GM12873 (cell line): ENCODE data around the gene MOB1A.

Experiments used
- TF ChIP-seq, protein P1 (sequence below): IDR thresholded peaks from 2 replicates; pipeline ENCODE4 v1.5.1; 2012; ENCODE audit warnings: low read depth, mild to moderate bottlenecking, moderate library complexity, low read length, control low read depth; ENCODE audit not compliant: insufficient read depth; ENCODE audit errors: missing control alignments

The MOB1A gene

DNA sequence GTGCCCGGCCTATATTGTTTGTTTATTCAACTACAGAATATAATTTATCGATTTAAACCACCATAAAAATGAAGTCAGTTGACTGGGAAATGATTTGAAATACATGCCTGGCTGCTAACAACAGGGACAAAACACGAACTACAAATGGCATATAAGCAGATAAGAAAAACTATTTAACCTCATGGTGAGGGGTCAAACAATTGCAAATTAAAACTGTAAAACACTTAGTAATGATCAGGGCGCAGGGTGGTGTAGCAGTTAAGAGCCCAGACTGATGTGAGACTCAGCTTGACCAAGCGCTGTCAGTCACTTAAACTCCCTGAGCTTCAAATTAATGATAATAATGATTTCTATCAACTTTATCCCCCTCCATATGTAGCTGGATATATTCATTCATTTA lies 26.4 kb upstream of the MOB1A start:
- TF ChIP-seq, protein P1, sequence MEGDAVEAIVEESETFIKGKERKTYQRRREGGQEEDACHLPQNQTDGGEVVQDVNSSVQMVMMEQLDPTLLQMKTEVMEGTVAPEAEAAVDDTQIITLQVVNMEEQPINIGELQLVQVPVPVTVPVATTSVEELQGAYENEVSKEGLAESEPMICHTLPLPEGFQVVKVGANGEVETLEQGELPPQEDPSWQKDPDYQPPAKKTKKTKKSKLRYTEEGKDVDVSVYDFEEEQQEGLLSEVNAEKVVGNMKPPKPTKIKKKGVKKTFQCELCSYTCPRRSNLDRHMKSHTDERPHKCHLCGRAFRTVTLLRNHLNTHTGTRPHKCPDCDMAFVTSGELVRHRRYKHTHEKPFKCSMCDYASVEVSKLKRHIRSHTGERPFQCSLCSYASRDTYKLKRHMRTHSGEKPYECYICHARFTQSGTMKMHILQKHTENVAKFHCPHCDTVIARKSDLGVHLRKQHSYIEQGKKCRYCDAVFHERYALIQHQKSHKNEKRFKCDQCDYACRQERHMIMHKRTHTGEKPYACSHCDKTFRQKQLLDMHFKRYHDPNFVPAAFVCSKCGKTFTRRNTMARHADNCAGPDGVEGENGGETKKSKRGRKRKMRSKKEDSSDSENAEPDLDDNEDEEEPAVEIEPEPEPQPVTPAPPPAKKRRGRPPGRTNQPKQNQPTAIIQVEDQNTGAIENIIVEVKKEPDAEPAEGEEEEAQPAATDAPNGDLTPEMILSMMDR = no peak

DNA sequence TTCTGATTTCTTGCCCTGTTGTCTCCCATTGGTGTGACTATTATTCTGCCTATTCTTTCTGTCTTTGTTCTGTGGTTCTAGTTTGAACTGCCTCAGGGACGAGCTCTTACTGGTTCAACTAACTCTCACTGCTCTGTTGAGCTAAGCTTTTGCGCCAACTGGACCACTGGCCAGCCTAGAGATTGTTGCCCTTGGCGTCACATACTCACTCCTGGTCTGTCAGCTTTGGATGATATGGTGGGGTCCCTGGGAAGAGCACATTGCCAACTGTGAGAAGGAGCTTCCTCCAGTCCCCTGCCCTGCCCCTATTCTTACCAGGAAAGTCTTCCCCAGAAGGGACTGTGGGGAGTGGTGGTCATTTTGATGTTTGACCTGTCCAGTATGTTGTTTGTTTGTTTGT lies 25.8 kb upstream of the MOB1A start:
- TF ChIP-seq, protein P1 = no peak

DNA sequence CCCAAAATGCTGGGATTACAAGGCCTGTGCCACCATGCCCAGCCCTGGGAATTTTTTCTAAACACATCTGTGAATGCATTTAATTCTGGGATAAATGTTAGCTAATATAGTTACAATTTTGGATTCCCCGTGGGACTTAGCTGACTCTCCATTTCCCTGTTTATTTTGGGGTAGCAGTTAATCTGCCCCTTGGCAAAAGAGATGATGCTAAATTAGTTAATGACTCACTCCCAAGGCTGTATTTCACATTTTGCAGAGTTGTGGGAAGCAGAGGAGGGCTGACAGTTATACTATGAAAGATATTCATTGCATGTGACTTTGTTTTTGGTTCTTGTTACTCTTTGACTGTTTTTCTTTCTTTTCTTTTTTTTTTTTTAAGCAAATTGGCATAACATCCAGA lies 22.9 kb upstream of the MOB1A start:
- TF ChIP-seq, protein P1 = no peak

DNA sequence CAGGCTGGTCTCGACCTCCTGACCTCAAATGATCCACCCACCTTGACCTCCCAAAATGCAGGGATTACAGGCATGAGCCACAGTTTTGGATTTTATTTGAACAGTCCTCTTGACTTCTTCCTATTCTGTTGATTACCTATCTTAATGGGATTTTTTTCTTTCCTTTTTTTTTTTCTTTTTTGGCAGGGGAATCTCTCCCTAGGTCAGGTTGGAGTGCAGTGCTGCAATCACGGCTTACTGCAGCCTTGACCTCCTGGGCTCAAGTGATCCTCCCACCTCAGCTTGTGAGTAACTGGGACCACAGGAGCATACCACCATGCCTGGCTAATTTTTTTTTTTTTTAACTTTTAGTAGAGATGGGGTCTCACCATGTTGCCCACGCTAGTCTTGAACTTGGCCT lies 22.5 kb upstream of the MOB1A start:
- TF ChIP-seq, protein P1 = no peak

DNA sequence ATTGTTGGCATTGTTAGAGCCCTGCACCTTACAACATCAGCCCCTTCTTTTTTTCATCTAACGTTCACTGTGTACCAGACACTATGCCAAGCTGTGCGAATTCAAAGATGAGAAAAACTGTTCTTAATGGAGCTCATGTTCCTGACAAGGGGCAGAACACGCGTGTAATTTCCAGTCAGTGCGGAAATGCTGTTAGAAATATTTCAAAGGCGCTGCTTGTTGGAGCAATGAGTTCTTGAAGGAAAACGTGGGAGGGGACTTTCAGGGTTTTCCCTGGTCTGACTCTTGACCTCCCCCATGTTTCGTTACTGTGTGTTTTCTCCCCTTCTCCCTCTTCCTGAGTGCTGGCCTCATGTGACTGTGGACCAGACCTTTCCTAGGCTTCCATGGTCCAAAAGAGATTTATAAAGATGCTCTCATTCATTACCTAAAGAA lies 21.2 kb upstream of the MOB1A start:
- TF ChIP-seq, protein P1 = no peak

DNA sequence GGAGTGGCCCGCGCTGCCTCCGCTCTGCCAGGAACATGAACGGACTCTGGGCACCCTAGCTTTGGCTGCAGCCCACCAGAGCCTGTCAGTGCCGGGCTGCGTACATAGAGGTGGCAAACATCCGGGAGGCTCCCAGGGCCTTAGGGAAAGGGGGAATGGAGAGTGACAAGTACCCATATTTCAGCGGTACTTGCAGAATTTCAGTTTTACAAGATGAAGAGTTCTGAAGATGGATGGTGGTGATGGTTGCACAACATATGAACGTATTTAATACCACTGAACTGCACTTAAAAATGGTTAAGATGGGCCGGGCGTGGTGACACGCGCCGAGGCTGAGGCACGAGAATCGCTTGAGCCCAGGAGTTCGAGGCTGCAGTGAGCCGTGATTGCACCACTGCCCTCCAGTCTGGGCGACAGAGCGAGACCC lies 20.6 kb upstream of the MOB1A start:
- TF ChIP-seq, protein P1 = no peak

DNA sequence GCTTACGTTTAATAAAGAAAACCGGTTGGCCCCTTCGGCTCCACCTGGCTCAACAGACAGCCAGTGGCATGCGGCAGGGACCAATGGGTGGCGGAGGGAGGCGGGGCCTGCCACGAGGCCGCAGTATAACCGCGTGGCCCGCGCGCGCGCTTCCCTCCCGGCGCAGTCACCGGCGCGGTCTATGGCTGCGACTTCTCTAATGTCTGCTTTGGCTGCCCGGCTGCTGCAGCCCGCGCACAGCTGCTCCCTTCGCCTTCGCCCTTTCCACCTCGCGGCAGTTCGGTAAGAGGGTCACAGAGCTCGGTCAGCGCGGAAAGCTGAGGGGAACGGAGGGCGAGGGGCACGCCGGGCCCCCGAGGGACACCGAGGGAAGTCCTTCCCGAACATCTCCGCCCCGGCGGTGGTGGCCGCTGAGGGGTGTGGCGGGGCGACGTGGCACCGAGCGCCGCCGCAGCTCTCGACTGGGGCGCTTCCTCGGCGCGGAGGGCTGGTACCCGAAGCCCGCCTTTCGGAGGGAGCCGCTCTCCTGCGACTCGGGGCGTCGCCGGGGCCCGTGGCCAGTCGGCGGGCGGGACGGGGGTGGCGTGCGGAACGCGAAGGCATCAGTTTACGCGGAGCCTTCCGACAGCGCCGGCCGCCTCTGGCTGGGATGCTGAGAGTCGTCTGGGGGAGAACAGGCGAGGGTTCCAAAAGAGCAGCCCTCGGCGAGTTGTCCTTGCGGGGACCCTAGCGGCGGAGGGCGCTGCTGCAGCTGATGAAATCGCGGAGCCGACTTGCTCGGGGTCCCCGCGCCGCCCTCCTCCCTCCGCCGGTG lies 20.0 kb upstream of the MOB1A start, which contains the start of gene MTHFD2:
TSS of gene MTHFD2 (plus strand) at position 155 of the 814 bp plus-strand sequence. CDS start at position 182, 27 bp downstream.
- TF ChIP-seq, protein P1 = peak; percentile 87
